WERI-Rb-1 (cell line): Measurements from ENCODE around the gene PRKAR1B.
A peak's percentile ranks its signal among the peaks of the same experiment; 100 is the strongest.

Source experiments
- DNase-seq: peaks from one replicate; pipeline ENCODE4 v3.0.0-alpha.2; 2020
- H3K27ac ChIP-seq: fragments of 250-450 bp; sonication (Bioruptor Pico); 2 replicates; pipeline ENCODE4 v1.5.1; 2020; ENCODE audit warnings: mild to moderate bottlenecking, moderate library complexity
- H3K27me3 ChIP-seq: fragments of 250-450 bp; sonication (Bioruptor Pico); 2 replicates; pipeline ENCODE4 v1.5.1; 2021; ENCODE audit warnings: mild to moderate bottlenecking, low read depth, moderate library complexity; ENCODE audit not compliant: insufficient read depth, severe bottlenecking
- H3K36me3 ChIP-seq: fragments of 250-450 bp; sonication (Bioruptor Pico); 2 replicates; pipeline ENCODE4 v1.5.1; 2020; ENCODE audit warnings: mild to moderate bottlenecking, moderate library complexity
- H3K4me3 ChIP-seq: 2 replicates; pipeline ENCODE4 v1.5.1; 2011; ENCODE audit warnings: low read depth, mild to moderate bottlenecking, control low read depth, low read length
- H3K9me3 ChIP-seq: fragments of 250-450 bp; sonication (Bioruptor Pico); 2 replicates; pipeline ENCODE4 v1.5.1; 2021; ENCODE audit warnings: mild to moderate bottlenecking, moderate library complexity; ENCODE audit not compliant: severe bottlenecking
- TF ChIP-seq, protein P1 (sequence below): IDR thresholded peaks from 2 replicates; pipeline ENCODE4 v1.5.1; 2011; ENCODE audit warnings: low read depth, mild to moderate bottlenecking, control low read depth, inconsistent platforms, low read length

The PRKAR1B gene

DNA sequence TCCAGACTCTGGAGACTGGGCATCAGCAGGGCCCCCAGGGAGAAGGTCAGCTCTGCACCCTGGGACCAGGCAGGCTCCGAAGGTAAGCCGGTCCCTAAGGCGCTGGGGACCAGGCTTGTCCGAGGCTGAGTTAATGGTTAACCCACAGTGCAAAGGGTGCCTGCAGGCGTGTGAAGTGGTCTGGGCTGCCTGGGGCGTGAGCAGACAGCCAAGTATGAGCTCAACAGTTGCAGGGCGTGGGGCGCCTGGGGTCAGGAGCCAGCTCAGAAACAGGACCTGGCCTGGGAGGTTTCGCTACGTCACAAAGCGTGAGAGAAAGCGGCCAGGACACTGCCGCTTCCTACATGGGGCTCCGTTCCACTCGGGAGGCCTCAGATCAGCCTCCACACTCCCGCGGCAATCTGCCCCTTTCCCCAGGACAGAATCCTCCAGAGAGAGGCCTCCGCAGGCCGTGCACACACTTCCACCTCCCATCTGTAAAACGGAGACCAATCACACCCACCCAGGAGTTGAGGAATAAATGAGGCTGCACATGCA, 223.4 kb downstream of the PRKAR1B start:
- TF ChIP-seq, protein P1, sequence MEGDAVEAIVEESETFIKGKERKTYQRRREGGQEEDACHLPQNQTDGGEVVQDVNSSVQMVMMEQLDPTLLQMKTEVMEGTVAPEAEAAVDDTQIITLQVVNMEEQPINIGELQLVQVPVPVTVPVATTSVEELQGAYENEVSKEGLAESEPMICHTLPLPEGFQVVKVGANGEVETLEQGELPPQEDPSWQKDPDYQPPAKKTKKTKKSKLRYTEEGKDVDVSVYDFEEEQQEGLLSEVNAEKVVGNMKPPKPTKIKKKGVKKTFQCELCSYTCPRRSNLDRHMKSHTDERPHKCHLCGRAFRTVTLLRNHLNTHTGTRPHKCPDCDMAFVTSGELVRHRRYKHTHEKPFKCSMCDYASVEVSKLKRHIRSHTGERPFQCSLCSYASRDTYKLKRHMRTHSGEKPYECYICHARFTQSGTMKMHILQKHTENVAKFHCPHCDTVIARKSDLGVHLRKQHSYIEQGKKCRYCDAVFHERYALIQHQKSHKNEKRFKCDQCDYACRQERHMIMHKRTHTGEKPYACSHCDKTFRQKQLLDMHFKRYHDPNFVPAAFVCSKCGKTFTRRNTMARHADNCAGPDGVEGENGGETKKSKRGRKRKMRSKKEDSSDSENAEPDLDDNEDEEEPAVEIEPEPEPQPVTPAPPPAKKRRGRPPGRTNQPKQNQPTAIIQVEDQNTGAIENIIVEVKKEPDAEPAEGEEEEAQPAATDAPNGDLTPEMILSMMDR, result no peak
- H3K27ac ChIP-seq, result no peak overlapping the region; the same call in 1 of the 2 replicates
- H3K27me3 ChIP-seq, result no peaks in the 10 kb centered on the region
- no peak overlapping the region for H3K4me3 ChIP-seq
- H3K36me3 ChIP-seq, result no peaks in the 10 kb centered on the region
- no peak for DNase-seq
- no peaks in the 10 kb centered on the region for H3K9me3 ChIP-seq

DNA sequence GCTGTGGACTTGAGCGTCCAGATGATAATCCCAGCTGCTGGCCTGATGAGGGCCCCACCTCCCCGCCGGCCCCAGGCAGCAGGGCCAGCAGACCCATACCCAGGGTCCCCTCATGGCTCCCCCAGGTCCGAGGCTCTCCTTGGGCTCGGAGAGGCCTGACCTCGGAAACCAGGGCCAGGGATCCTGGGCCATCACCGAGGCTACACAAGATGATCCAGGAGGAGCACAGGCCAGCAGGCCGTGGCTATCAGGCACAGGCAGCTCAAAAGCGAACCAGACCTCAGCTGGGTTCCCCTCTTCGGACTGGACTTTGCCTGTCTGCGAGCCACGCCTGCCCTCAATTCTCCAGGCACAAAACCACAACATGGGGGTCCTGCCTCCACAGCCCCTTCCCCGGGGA, 224.8 kb downstream of the PRKAR1B start:
- no peak overlapping the region for H3K27ac ChIP-seq
- H3K27me3 ChIP-seq, result no peaks in the 10 kb centered on the region
- no peak overlapping the region for H3K4me3 ChIP-seq
- H3K9me3 ChIP-seq, result no peaks in the 10 kb centered on the region
- H3K36me3 ChIP-seq, result no peaks in the 10 kb centered on the region
- no peak for DNase-seq
- TF ChIP-seq, protein P1, result no peak

DNA sequence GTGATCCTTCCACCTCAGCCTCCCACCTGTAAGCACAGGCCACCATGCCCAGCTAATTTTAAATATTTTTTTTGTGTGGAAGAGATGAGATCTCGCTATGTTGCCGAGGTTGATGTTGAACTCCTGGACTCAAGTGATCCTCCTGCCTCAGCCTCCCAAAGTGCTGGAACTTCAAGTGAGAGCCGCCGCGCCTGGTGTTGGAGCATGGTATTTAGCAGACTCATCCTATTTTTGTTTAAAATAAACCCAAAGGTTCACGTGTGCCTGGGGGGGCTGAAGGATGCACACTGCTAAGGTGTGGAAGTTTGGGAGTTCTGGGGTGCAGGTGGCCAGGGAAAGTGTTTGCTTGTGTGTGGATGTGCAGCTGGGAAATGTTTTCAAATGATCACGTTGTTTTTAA, 225.6 kb downstream of the PRKAR1B start:
- H3K27ac ChIP-seq, result no peak overlapping the region
- H3K9me3 ChIP-seq, result peaks cover 2% of the 10 kb centered on the region
- H3K4me3 ChIP-seq, result no peak overlapping the region
- no peak for DNase-seq
- H3K36me3 ChIP-seq, result no peaks in the 10 kb centered on the region
- no peaks in the 10 kb centered on the region for H3K27me3 ChIP-seq
- TF ChIP-seq, protein P1, result no peak

DNA sequence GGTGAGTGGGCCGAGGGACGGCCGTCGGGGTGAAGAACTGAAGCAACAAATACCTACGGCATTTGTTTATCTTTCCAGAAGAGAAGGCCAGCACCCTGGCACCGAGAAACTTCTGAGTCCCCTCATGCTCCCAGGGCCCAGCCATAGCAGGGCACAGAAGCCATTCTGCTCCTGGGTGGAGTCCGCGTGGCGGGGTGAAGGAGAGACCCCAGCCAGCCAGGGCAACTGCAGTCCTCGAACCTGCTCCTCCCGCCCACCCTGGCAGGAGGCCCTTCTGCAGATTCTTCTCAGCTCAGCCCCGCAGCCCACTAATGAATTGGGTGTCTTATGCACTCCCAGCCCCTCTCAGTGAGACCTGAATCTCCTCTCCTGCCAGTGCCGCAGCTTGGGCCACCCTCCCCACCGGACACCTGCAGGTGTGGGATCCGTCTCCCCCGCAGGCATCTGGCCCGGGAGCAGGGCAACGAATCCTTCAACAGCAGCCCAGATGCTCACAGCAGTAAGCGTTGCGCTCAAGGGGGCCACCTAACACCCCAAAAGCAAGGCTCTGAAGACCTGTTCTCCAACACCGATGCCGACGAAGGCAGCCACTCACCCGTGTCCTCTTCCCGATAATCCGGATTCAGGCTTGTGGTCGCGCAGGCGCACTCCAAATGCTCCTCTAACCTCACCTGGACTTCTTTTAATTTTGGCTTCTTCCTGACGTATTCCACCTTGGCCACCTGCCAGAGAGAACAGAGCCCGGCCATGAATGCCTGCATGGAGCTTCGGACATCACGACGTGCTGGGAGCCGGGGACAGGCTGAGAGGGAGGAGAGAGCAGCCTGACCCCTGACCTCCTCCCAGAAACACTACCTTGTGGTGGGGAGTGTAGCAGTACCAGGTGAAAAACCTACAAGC, 226.3 kb downstream of the PRKAR1B start:
- Histone ChIP-seq H3K27me3 (no peaks in the 10 kb centered on the region), H3K4me3 (no peak overlapping the region), H3K36me3 (no peaks in the 10 kb centered on the region), H3K27ac (no peak overlapping the region), H3K9me3 (peaks cover 2% of the 10 kb centered on the region)
- peak; percentile 48 for DNase-seq
- TF ChIP-seq, protein P1, result no peak

DNA sequence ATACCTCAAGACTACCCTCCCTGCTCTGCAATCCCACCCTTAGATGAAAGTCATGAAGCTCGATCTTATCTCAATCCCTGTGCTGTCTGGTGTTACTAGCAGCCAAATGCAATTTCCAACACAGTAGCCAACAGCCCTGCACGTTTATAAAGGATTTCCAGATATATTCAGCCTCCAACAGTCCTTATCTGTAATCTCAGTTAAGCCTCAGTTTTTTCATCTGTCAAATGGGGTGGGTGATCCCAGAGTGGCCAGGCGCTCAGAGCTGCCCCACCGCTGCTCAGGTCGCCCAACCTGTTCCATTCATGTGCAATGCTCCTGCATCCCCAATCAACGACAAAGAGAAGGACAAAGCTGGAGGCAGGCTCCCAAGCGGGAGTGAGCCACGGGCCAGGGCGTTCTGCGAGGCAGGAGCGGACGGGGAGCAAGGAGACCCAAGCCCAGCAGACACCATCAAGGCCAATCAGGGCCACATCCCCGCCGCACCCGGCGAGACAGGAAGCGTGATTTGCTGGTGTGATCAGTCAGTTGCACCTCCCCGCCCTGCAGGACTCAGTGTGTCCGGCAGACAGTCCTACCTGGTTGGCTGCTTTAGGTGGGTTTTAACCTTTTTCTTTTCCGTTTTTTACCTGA, 227.1 kb downstream of the PRKAR1B start:
- Histone ChIP-seq H3K27me3 (no peaks in the 10 kb centered on the region), H3K9me3 (peaks cover 2% of the 10 kb centered on the region), H3K36me3 (no peaks in the 10 kb centered on the region)

More for the DNA sequence above, 227.1 kb downstream of the PRKAR1B start:
- no peak overlapping the region for H3K4me3 ChIP-seq
- TF ChIP-seq, protein P1, result no peak
- no peak overlapping the region for H3K27ac ChIP-seq
- DNase-seq, result no peak
